B cell (primary cell): ENCODE measurements around the gene SEMA3B.

Source experiments
- EZH2 ChIP-seq: IDR thresholded peaks from 2 replicates; pipeline ENCODE4 v1.6.1; 2012; ENCODE audit warnings: borderline replicate concordance, low read depth, mild to moderate bottlenecking, moderate library complexity, low read length; ENCODE audit not compliant: insufficient read depth, poor library complexity, severe bottlenecking
- TF ChIP-seq, protein P1 (sequence below): fragments of 200-600 bp; IDR thresholded peaks from one replicate; pipeline ENCODE4 v1.8.0; 2022; ENCODE audit warnings: antibody characterized with exemption, mild to moderate bottlenecking

DNA sequence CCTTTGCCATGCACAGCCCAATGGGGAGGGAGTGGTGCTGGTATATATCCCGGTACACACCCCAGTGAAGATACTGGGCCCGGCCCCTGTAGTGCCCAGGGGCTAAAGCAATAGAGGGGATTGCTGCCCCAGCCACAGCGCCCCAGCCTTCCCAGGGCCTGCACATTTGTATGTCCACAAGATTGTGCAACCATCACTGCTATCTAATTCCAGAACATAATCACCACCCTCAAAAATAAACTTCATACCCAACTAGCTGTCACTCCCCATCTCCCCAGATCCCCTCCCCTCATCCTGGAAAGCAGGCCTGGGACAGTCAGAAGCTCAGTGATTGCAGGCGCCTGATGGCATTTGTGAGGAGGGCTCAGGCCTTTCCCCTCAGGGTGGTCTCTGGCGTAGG is 19.5 kb upstream of the SEMA3B start:
- TF ChIP-seq, protein P1, sequence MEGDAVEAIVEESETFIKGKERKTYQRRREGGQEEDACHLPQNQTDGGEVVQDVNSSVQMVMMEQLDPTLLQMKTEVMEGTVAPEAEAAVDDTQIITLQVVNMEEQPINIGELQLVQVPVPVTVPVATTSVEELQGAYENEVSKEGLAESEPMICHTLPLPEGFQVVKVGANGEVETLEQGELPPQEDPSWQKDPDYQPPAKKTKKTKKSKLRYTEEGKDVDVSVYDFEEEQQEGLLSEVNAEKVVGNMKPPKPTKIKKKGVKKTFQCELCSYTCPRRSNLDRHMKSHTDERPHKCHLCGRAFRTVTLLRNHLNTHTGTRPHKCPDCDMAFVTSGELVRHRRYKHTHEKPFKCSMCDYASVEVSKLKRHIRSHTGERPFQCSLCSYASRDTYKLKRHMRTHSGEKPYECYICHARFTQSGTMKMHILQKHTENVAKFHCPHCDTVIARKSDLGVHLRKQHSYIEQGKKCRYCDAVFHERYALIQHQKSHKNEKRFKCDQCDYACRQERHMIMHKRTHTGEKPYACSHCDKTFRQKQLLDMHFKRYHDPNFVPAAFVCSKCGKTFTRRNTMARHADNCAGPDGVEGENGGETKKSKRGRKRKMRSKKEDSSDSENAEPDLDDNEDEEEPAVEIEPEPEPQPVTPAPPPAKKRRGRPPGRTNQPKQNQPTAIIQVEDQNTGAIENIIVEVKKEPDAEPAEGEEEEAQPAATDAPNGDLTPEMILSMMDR = no peak
- no peak for TF ChIP-seq EZH2
